Measurements from ENCODE around the gene LAMTOR2.

Gene LAMTOR2

DNA sequence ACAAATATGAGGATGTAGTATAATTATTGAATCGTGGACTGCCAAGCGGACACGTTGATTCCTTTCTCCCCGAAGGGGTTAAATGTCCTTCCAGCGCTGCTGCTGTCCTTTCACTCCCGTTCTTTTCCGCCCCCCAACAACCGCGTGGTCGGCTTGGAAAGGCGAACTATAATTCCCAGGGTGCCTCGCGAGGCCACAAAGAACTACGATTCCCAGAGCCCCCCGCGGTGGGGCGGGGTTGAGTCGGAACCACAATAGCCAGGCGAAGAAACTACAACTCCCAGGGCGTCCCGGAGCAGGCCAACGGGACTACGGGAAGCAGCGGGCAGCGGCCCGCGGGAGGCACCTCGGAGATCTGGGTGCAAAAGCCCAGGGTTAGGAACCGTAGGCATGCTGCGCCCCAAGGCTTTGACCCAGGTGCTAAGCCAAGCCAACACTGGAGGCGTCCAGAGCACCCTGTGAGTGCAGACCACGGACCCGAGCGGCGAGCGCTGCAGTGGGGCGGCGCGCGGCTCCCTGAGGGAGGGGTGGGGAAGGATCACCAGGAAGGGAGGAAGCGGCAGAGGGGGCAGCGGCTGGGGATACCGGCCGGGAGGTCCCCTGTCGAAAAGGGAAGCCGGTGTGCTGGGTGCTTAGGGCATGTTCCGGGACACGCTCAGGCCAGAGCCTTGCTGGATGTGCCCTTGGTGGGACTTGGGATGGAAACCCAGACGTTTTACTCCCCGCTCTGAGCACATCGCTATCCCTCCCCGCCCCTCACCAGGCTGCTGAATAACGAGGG is at the start of gene LAMTOR2:
Gene LAMTOR2 (plus strand): TSS at position 283 of the 781 bp plus-strand sequence. CDS start 108 bp downstream, at position 391.
- TF ChIP-seq L3MBTL2 (conservative IDR thresholded peaks at IDR 0.05) (peak; percentile 85), ELF4 (IDR thresholded peaks at IDR 0.05) (peak; percentile 82; the same call in 1 of the 2 replicates), LEF1 (IDR thresholded peaks at IDR 0.05; ENCODE audit: borderline replicate concordance) (no peak)
- TF ChIP-seq, protein P1, sequence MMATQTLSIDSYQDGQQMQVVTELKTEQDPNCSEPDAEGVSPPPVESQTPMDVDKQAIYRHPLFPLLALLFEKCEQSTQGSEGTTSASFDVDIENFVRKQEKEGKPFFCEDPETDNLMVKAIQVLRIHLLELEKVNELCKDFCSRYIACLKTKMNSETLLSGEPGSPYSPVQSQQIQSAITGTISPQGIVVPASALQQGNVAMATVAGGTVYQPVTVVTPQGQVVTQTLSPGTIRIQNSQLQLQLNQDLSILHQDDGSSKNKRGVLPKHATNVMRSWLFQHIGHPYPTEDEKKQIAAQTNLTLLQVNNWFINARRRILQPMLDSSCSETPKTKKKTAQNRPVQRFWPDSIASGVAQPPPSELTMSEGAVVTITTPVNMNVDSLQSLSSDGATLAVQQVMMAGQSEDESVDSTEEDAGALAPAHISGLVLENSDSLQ (IDR thresholded peaks at IDR 0.05) = no peak
- POLR2A ChIA-PET = interaction anchor here (0.6 to 2.3 kb wide), 6 partner anchors 10 to 117 kb away, joined by 3 to 11 read pairs (median 4); partner anchors contain the start of gene MEX3A
- DNase-seq (ENCODE audit: extremely low spot score) = peak; percentile 97
- CTCF ChIA-PET = interaction anchor here (0.6 to 1.9 kb wide), 3 partner anchors 14 to 613 kb away, joined by 3 to 5 read pairs (median 3); no protein-coding TSS in a partner anchor

- POLR2A ChIA-PET = interaction anchor here (1.0 kb wide), 1 partner anchor 27 kb away, joined by 3 read pairs; no protein-coding TSS in a partner anchor
These were observed 49.6 kb upstream of the LAMTOR2 start for GRCh38 chr1:156004843-156005584.

DNA sequence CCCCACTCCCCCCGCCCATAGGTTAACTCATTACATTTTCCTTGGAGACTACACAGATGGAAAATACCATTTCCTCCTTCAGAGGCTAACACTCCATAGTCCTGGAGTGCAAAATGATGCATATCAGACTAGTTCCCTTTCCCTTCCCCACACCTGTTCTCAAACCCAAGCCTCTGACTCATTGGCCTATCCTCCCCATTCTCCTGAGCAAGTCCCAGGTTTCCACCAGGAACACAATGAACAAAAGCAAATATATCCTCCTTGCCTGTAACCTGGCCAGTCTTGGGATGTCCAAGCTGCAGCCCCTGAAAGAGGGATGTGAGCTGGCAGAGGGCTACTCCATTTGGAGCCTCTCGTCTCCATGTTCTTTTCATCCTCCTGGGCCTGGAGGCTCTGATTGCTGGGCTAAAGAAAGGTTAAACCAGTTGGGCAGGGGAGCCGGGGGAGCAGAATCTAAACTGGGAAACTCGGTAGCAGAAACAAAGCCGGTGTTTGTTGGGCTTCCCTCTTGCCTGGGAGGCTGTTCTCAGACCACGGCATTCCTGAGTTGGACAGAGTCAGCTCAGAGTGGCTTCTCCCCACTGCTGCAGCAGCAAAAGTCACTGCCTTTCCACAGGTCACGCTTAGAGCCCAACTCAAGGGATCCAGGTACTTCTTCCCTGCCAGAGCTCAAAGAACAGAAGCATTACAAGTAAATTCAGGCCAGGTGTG is 47.8 kb upstream of the LAMTOR2 start:
- CTCF ChIA-PET = interaction anchor here (1.4 to 2.1 kb wide), 2 partner anchors 19 to 60 kb away, joined by 4 read pairs; no protein-coding TSS in a partner anchor
- POLR2A ChIA-PET = no interaction called here
- no peak for DNase-seq (ENCODE audit: extremely low spot score)
- no peak for TF ChIP-seq FOXA1 (IDR thresholded peaks at IDR 0.05)
- TF ChIP-seq FOXM1 (IDR thresholded peaks at IDR 0.05; ENCODE audit: borderline replicate concordance) = no peak
- no peak for TF ChIP-seq ARNT (IDR thresholded peaks at IDR 0.05)
- TF ChIP-seq ZNF384 (IDR thresholded peaks at IDR 0.05) = no peak
- no peak for TF ChIP-seq LEF1 (IDR thresholded peaks at IDR 0.05; ENCODE audit: borderline replicate concordance)
- no peak for TF ChIP-seq NFRKB (IDR thresholded peaks at IDR 0.05)
- no peak for TF ChIP-seq BHLHE40 (IDR thresholded peaks at IDR 0.05; ENCODE audit: borderline replicate concordance)
- TF ChIP-seq ELF4 (IDR thresholded peaks at IDR 0.05) = no peak
- no peak for TF ChIP-seq SP1 (IDR thresholded peaks at IDR 0.05)
- TF ChIP-seq, protein P1 (IDR thresholded peaks at IDR 0.05) = no peak
- TF ChIP-seq SUZ12 (IDR thresholded peaks at IDR 0.05) = no peak
- TF ChIP-seq FOXK2 (IDR thresholded peaks at IDR 0.05) = no peak
- TF ChIP-seq CTBP1 (IDR thresholded peaks at IDR 0.05; ENCODE audit: borderline replicate concordance) = no peak
- TF ChIP-seq L3MBTL2 (conservative IDR thresholded peaks at IDR 0.05) = no peak
- no peak for TF ChIP-seq TARDBP (IDR thresholded peaks at IDR 0.05)
- no peak for TF ChIP-seq HDGF (IDR thresholded peaks at IDR 0.05; ENCODE audit: borderline replicate concordance)

More at GRCh38 chr1:156004843-156005584, 49.6 kb upstream of the LAMTOR2 start:
- TF ChIP-seq ZNF384 (IDR thresholded peaks at IDR 0.05) (no peak), HDGF (IDR thresholded peaks at IDR 0.05; ENCODE audit: borderline replicate concordance) (no peak), FOXK2 (IDR thresholded peaks at IDR 0.05) (no peak), TARDBP (IDR thresholded peaks at IDR 0.05) (no peak), BHLHE40 (IDR thresholded peaks at IDR 0.05; ENCODE audit: borderline replicate concordance) (no peak), SP1 (IDR thresholded peaks at IDR 0.05) (no peak), CTBP1 (IDR thresholded peaks at IDR 0.05; ENCODE audit: borderline replicate concordance) (no peak), NFRKB (IDR thresholded peaks at IDR 0.05) (no peak), SUZ12 (IDR thresholded peaks at IDR 0.05) (no peak), ARNT (IDR thresholded peaks at IDR 0.05) (no peak), FOXA1 (IDR thresholded peaks at IDR 0.05) (no peak), L3MBTL2 (conservative IDR thresholded peaks at IDR 0.05) (no peak), FOXM1 (IDR thresholded peaks at IDR 0.05; ENCODE audit: borderline replicate concordance) (no peak)
- TF ChIP-seq, protein P1 (IDR thresholded peaks at IDR 0.05) = no peak
- DNase-seq (ENCODE audit: extremely low spot score) = no peak
- CTCF ChIA-PET = no interaction called here

DNA sequence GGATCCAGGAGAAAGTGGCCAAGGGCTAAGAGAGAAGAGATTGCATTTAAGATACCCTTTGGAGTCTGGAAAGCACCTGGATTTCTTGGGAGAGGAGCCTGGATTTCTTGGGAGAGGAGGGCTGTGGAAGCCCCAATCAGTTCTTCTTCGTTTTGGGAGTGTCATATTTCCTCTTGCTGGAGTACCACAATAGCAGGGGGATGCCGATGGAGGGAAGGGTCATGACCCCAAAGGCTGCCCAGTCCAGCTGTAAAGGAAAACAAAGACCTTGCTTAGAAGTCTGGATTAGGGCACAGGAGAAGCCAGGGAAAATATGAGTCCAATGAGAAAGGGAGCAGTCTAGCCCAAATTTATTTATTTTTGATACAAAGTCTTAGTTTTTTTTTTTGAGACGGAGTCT is 45.2 kb upstream of the LAMTOR2 start:
- TF ChIP-seq FOXK2 (IDR thresholded peaks at IDR 0.05) (no peak), ELF4 (IDR thresholded peaks at IDR 0.05) (no peak), BHLHE40 (IDR thresholded peaks at IDR 0.05; ENCODE audit: borderline replicate concordance) (no peak), ZNF384 (IDR thresholded peaks at IDR 0.05) (no peak), LEF1 (IDR thresholded peaks at IDR 0.05; ENCODE audit: borderline replicate concordance) (no peak), FOXM1 (IDR thresholded peaks at IDR 0.05; ENCODE audit: borderline replicate concordance) (no peak), NFRKB (IDR thresholded peaks at IDR 0.05) (no peak), ARNT (IDR thresholded peaks at IDR 0.05) (no peak), FOXA1 (IDR thresholded peaks at IDR 0.05) (no peak)
- POLR2A ChIA-PET = interaction anchor here (1.5 to 2.0 kb wide), 2 partner anchors 11 to 12 kb away, joined by 6 to 8 read pairs; partner anchors contain the start of gene SSR2
- no peak for DNase-seq (ENCODE audit: extremely low spot score)
- CTCF ChIA-PET = interaction anchor here (2.1 kb wide), 1 partner anchor 16 kb away, joined by 4 read pairs; no protein-coding TSS in a partner anchor

Data from HEK293T (cell line).